Fibroblast of villous mesenchyme (primary cell): Measurements from ENCODE around the gene COP1. TPM values are rescaled to one million over a fixed set of nuclear protein-coding genes. Genes with fewer than 3 reads are reported as not detected.

Source experiments
- DNase-seq: peaks from one replicate; pipeline ENCODE4 v3.0.0-alpha.2; 2010; ENCODE audit warnings: low read depth
- H3K4me3 ChIP-seq: 2 replicates; pipeline ENCODE4 v1.5.1; 2011; ENCODE audit warnings: low read depth, mild to moderate bottlenecking, low read length
- total RNA-seq: library from RNA; depleted of rRNA; stranded (reverse); fragments of >200 nt; gene quantifications from 2 replicates; pipeline ENCODE4 v1.2.3, GENCODE V29; 2012
- TF ChIP-seq, protein P1 (sequence below): IDR thresholded peaks from 2 replicates; pipeline ENCODE4 v1.5.1; 2012; ENCODE audit warnings: low read depth, mild to moderate bottlenecking, low read length; ENCODE audit not compliant: insufficient read depth

Gene COP1
- total RNA-seq, 1 donor, result 66.9 TPM

DNA sequence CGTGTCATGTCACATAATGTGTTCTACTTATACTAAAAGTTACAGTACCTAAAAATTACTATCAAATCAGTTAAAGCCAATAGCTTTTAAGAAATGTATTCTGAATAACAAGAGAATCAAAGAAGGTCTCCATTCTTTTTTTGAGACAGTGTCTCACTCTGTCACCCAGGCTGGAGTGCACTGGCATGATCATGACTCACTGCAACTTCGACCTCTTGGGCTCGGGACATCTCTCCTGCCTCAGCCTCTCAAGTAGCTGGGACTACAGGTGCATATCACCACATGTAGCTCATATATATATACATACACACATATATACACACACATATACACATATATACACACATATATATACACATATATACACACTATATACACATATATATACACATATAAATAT lies 20.1 kb downstream of the COP1 start:
- H3K4me3 ChIP-seq, result no peak overlapping the region
- DNase-seq, result no peak
- TF ChIP-seq, protein P1, sequence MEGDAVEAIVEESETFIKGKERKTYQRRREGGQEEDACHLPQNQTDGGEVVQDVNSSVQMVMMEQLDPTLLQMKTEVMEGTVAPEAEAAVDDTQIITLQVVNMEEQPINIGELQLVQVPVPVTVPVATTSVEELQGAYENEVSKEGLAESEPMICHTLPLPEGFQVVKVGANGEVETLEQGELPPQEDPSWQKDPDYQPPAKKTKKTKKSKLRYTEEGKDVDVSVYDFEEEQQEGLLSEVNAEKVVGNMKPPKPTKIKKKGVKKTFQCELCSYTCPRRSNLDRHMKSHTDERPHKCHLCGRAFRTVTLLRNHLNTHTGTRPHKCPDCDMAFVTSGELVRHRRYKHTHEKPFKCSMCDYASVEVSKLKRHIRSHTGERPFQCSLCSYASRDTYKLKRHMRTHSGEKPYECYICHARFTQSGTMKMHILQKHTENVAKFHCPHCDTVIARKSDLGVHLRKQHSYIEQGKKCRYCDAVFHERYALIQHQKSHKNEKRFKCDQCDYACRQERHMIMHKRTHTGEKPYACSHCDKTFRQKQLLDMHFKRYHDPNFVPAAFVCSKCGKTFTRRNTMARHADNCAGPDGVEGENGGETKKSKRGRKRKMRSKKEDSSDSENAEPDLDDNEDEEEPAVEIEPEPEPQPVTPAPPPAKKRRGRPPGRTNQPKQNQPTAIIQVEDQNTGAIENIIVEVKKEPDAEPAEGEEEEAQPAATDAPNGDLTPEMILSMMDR, result no peak

DNA sequence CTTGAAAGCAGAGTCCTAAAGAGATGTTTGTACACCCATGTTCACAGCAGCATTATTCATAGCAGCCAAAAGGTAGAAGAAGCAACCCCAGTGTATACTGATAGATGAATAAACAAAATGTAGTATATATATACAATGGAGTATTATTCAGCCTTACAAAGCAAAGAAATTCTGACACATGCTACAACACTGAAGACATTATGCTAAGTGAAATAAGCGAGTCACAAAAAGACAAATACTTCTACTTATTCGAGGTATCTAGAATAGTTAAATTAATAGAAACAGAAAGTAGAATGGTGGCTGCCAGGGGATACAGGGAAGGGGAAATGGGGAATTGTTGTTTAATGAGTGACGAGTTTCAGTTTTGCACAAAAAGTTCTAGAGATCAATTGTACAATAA lies 23.5 kb downstream of the COP1 start:
- no peak for DNase-seq
- TF ChIP-seq, protein P1, result no peak
- no peak overlapping the region for H3K4me3 ChIP-seq

DNA sequence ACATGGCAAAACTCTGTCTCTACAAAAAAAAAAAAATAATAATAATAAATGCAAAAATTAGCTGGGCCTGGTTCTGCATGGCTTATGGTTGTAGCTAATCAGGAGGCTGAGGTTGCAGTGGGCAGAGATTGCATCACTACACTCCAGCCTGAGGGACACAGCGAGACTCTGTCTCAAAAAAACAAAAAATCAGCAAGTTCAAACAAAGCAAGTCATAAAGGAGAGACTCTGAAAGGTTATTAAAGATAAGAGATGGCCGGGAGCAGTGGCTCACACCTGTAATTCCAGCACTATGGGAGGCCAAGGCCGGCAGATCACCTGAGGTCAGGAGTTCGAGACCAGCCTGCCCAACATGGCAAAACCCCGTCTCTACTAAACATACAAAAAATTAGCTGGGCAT lies 28.8 kb downstream of the COP1 start:
- no peak overlapping the region for H3K4me3 ChIP-seq
- TF ChIP-seq, protein P1, result no peak
- DNase-seq, result peak; percentile 23

DNA sequence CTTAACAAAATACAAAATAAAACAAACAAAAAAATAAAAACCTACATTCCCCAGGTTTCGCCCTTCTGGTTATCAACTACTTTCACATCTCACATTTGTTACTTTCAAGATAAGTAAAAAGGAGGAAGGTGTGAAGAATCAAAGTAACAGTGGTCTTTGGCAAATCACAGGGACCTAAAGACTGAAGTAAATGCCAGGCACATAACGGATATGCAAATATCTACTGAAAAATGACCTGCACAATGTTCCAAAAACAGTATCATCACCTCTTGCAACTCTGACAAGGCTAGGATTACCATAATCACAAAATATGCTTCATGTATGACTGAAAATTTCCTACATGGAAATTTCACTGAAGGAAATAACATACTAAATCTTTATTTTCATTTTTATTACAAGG lies 29.3 kb downstream of the COP1 start:
- no peak overlapping the region for H3K4me3 ChIP-seq
- TF ChIP-seq, protein P1, result no peak
- no peak for DNase-seq

DNA sequence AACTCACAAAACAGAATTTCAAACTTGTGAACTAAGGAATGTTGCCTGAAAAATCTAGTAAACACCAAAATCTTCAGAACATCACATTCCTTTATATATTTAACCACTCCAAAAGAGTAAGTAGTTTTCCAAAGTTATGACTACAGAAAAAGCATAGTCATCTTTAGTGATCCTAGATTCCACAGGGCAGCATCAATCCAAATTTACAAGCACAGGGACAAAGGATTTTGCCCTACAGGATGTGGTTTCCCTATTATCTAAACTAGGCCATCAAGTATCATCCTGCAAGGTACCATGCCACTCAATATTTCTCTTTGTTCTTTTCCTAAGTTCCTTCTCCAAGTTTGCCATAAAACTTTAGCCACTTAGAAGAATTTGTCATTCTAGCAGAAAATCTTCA lies 33.0 kb downstream of the COP1 start:
- TF ChIP-seq, protein P1, result no peak
- H3K4me3 ChIP-seq, result no peak overlapping the region
- peak; percentile 17 for DNase-seq

DNA sequence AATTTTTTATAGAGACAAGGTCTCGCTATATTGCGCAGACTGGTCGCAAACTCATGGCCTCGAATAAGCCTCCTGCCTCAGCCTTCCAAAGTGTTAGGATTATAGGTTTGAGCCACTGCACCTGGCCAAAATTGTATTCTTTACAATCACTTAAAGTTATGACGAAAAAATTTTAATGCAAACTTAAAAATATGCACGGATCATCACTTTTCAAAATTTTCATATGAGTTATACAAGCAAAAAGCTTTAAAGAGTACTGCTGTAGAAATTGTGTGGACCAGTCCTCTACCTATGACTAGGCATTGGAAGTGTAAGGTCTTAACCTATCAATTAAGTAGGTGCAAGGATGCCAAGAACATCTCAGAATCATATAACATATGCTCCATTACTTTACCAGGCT lies 34.9 kb downstream of the COP1 start:
- no peak overlapping the region for H3K4me3 ChIP-seq
- TF ChIP-seq, protein P1, result no peak
- DNase-seq, result no peak

DNA sequence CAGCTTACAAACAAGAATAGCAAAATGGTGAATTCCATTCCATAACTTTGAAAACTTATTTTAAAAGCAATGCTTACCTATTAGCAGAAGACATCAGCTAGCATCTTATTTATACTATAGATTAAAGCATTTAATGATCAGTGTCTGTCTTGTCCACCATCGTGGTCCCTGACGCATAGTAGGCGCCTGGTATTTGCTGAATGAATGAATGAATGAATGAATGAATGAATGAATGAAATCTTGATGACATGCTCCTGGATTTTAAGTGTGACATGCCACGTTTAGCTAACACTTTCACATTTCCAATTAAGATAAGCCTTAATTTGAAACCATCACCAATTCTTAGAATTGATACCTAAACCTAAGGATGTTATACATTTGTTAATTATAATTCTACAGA lies 39.9 kb downstream of the COP1 start:
- no peak overlapping the region for H3K4me3 ChIP-seq

More for the DNA sequence above, 39.9 kb downstream of the COP1 start:
- DNase-seq, result no peak
- TF ChIP-seq, protein P1, result no peak
